ENCODE results near the gene MAP4K4. TPM values are rescaled to one million over a fixed set of nuclear protein-coding genes. Genes with fewer than 3 reads are reported as not detected.
"Not testable (repeated sequence)": the region's sequence is repeated elsewhere in the genome, so short reads cannot be mapped to it uniquely, and the experiment has no call there.

The MAP4K4 gene
- total RNA-seq, 3 donors from 2014 or later: 26.4 to 54.6 (median 34.2) TPM

DNA sequence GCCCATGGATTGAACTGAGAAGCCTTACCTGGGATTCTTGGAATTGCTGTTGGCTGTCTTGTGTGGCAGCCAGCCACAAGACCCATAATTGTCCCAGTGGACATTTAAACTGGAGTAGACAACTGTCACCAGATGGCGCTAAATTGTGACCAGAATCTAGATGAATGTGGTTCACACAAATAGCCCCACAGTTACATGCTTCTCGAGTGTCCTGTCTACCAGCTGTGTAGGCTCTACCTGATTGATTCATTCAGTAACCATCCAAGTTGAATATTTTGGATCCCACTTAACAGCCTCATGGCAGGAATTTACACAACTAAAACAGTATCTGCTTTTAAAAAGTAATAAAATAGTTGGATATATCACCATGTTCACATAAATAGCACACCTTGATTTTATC lies 73.2 kb downstream of the MAP4K4 start:
- no peak overlapping the region for H3K4me3 ChIP-seq
- intact Hi-C loops (cut with DNase I, micrococcal nuclease): no loop called here
- ATAC-seq: peak; percentile 75
- H3K36me3 ChIP-seq (ENCODE audit: low read depth): no peaks in the 10 kb centered on the region
- peak in 1 of 3 donors; percentile 78 for DNase-seq
- no peaks in the 10 kb centered on the region for H3K9me3 ChIP-seq
- TF ChIP-seq CTCF (IDR thresholded peaks at IDR 0.05): peak; percentile 17
- H3K4me1 ChIP-seq (ENCODE audit: low read depth): peaks cover 5% of the 10 kb centered on the region

DNA sequence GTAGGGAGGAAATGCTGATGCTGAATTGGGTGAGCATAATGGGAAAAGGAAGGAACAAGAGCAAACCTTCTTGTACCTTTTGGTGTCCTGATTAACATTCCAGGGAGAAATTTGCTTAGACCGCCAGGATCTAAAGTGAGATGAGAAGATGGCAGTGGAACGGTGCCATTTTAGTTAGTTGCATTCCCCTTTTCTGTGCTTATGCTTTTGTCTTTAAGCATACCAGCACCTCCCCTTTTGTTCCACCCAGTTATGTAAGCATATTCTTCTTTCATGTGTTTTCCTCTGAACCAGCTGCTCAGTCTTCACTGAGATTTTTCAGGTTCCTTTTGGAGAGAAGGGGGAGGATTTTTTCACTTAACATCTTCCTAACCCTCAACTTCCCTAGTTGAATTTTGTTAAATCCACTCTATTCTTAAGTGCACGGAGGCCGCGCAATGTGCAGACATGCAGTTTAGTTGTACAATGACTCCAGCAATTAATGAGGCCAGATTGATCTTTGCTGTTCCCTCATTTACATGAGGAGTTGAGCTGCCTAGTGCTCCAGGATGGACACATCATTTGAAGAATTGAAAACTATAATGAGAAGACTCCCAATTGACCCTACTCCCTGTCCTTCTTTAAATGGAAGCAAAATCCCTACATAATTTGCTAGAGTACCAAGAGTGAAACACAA lies 73.9 kb downstream of the MAP4K4 start:
- Histone ChIP-seq H3K4me1 (ENCODE audit: low read depth) (peaks cover 5% of the 10 kb centered on the region), H3K4me3 (no peak overlapping the region), H3K9me3 (no peaks in the 10 kb centered on the region), H3K36me3 (ENCODE audit: low read depth) (no peaks in the 10 kb centered on the region)
- ATAC-seq: no peak
- intact Hi-C loops (cut with DNase I, micrococcal nuclease): no loop called here
- DNase-seq: no peak
- TF ChIP-seq CTCF (IDR thresholded peaks at IDR 0.05): no peak

DNA sequence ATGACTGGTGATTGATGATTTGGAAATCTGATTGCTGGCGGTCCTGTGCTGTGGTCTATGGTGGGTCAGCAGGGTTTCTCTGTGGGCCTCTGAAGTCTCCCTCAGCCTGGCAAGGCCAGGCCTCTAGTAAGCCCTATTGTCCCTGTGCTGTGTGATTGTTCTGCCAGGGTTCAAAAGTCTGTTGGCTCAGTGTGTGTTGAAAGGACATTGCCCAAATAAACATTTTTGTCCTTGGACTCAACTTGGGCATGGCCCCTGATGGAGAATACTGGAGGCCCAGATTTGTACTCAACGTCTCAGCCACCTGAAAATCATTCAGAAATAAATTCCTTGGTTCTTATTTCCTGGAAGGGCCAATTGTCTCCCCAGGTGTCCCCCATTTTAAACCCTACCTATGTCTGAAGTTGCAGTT lies 74.4 kb downstream of the MAP4K4 start:
- H3K4me1 ChIP-seq (ENCODE audit: low read depth): peaks cover 5% of the 10 kb centered on the region
- no peak for DNase-seq

GRCh38 chr2:101773137-101773536 lies 75.6 kb downstream of the MAP4K4 start:
- no peaks in the 10 kb centered on the region for H3K4me1 ChIP-seq (ENCODE audit: low read depth)
- no peak for ATAC-seq

More for the DNA sequence above, 74.4 kb downstream of the MAP4K4 start:
- Histone ChIP-seq H3K36me3 (ENCODE audit: low read depth) (no peaks in the 10 kb centered on the region), H3K9me3 (no peaks in the 10 kb centered on the region), H3K4me3 (no peak overlapping the region)
- intact Hi-C loops (cut with DNase I, micrococcal nuclease): no loop called here
- no peak for ATAC-seq
- TF ChIP-seq CTCF (IDR thresholded peaks at IDR 0.05): no peak

DNA sequence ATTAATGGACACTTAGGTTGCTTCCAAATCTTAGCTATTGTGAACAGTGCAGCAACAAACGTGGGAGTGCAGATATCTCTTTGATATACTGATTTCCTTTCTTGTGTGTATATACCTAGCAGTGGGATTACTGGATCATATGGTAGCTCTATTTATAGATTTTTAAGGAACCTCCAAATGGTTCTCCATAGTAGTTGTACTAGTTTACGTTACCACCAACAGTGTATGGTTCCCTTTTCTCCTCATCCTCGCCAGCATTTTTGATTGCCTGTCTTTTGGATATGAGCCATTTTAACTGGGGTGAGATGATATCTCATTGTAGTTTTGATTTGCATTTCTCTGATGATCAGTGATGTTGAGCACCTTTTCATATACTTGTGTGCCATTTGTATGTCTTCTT lies 76.5 kb downstream of the MAP4K4 start:
- H3K9me3 ChIP-seq; H3K36me3 ChIP-seq (ENCODE audit: low read depth); intact Hi-C loops (cut with DNase I, micrococcal nuclease); DNase-seq; H3K4me1 ChIP-seq (ENCODE audit: low read depth); H3K4me3 ChIP-seq; ATAC-seq: not testable (repeated sequence)

More at GRCh38 chr2:101773137-101773536, 75.6 kb downstream of the MAP4K4 start:
- no peaks in the 10 kb centered on the region for H3K9me3 ChIP-seq
- no peaks in the 10 kb centered on the region for H3K36me3 ChIP-seq (ENCODE audit: low read depth)
- intact Hi-C loops (cut with DNase I, micrococcal nuclease): no loop called here
- no peak for TF ChIP-seq CTCF (IDR thresholded peaks at IDR 0.05)
- no peak overlapping the region for H3K4me3 ChIP-seq
- DNase-seq: no peak

DNA sequence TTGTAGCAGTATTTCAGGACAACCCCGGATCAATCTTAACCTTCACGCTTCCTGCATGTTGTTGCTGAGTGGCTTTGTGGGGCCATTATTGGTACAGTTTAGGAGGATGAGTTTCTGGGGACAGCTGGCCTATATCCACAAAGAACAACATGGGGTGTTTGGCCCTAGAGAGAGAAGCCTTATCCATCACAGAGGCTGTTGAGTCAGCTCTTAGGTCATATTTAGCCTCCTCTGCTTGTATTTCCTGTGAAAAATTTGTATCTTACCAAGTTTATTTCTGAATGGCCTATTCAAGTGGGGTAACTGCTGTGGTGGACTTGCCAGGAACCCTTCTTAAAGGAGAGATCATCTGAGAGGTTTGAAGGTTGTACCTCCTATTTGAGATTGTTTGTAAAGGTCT lies 77.6 kb downstream of the MAP4K4 start:
- ATAC-seq (no peak), DNase-seq (no peak)
- intact Hi-C loops (cut with DNase I, micrococcal nuclease): no loop called here
- Histone ChIP-seq H3K4me3 (no peak overlapping the region), H3K4me1 (ENCODE audit: low read depth) (no peaks in the 10 kb centered on the region), H3K36me3 (ENCODE audit: low read depth) (no peaks in the 10 kb centered on the region), H3K9me3 (no peaks in the 10 kb centered on the region)
- no peak for TF ChIP-seq CTCF (IDR thresholded peaks at IDR 0.05)

All from mucosa of descending colon (tissue), 3 donors.